Peyer's patch (tissue), 4 donors: ENCODE measurements around the gene ZC2HC1B.

Experiments
- POLR2A ChIP-seq, 2 donors: fragments of 450-650 bp; IDR thresholded peaks; one replicate each; pipeline ENCODE4 v1.5.1; 2017; ENCODE audit warnings: antibody characterized with exemption in 2 of 2, mild to moderate bottlenecking in 2 of 2, moderate library complexity in 2 of 2
- TF ChIP-seq, protein P1 (sequence below), 6 experiments: fragments of 450-650 bp in 4 of 6; fragments of 200-600 bp in 2 of 6; sonication (generic) in 1 of 6; IDR thresholded peaks; one replicate each; pipeline ENCODE4 v1.5.1; 2017 to 2019; ENCODE audit warnings: antibody characterized with exemption in 6 of 6, mild to moderate bottlenecking in 3 of 6, moderate library complexity in 1 of 6

DNA sequence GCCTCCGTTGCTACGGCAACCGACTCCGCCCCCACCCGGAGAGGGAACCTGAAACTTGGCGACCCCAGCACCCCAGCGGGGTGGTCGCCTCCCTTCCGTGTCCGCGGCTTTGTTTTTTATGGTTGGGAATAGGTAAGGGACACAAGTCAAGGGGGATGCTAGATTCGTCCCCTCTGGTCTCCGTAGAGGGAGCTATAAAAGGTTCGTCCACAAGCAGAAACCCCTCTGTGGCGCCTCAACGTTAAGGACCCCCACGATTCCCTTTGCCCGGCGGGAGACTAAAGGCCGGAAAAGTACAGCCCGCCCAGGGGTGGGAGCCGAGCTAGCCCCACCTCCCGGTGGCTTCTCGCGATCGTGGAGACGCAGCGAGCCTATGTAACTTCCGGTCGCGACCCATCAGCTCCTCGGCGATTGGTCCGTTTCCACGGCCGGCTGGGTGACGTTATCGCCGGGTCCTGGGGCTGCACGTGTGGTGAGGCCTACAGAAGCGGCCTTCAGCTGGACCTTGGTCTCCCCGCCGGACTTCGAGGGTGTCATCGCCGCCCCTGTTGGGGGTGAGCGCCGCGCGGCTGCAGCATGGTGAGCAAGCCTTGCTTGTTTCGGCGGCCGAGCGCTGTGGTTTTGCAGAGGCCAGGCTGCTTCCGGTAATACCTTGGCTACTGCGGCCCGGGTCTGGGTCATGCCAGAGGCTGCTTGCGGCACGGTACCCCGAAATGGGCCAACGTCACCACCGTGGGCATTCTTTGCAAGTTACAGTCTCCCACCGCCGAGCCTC lies 21.2 kb upstream of the ZC2HC1B start, which contains the start of gene LTV1:
- TF ChIP-seq, protein P1, sequence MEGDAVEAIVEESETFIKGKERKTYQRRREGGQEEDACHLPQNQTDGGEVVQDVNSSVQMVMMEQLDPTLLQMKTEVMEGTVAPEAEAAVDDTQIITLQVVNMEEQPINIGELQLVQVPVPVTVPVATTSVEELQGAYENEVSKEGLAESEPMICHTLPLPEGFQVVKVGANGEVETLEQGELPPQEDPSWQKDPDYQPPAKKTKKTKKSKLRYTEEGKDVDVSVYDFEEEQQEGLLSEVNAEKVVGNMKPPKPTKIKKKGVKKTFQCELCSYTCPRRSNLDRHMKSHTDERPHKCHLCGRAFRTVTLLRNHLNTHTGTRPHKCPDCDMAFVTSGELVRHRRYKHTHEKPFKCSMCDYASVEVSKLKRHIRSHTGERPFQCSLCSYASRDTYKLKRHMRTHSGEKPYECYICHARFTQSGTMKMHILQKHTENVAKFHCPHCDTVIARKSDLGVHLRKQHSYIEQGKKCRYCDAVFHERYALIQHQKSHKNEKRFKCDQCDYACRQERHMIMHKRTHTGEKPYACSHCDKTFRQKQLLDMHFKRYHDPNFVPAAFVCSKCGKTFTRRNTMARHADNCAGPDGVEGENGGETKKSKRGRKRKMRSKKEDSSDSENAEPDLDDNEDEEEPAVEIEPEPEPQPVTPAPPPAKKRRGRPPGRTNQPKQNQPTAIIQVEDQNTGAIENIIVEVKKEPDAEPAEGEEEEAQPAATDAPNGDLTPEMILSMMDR (IDR thresholded peaks at IDR 0.05), result peak in 1 of 6 experiments; percentile 16
- TF ChIP-seq POLR2A (IDR thresholded peaks at IDR 0.05), result peak; percentile 61 to 68
